DND-41 (cell line): ENCODE data around the gene SCUBE1.

Experiments used
- ATAC-seq: fragments of 200-7000 bp; cut with Tn5 transposase; 3 replicates; pipeline ENCODE4 v1.9.1; 2021; ENCODE audit warnings: low read depth; ENCODE audit not compliant: insufficient read depth
- DNase-seq: peaks from one replicate; pipeline ENCODE4 v3.0.0-alpha.2; 2020
- H2AFZ ChIP-seq: 2 replicates; pipeline ENCODE4 v1.6.0; 2012; ENCODE audit warnings: low read depth, low read length
- H3K27ac ChIP-seq: 2 replicates; pipeline ENCODE4 v1.5.1; 2012; ENCODE audit warnings: low read length, inconsistent platforms
- H3K27me3 ChIP-seq: fragments of 200-600 bp; sonication (generic); 2 replicates; pipeline ENCODE4 v1.6.0; 2012; ENCODE audit warnings: low read length, mild to moderate bottlenecking, inconsistent platforms; ENCODE audit not compliant: insufficient read depth, poor library complexity
- H3K36me3 ChIP-seq: 2 replicates; pipeline ENCODE4 v1.5.1; 2012; ENCODE audit warnings: low read length, inconsistent platforms; ENCODE audit not compliant: insufficient read depth
- H3K4me1 ChIP-seq: 2 replicates; pipeline ENCODE4 v1.5.1; 2012; ENCODE audit warnings: mild to moderate bottlenecking, low read length; ENCODE audit not compliant: insufficient read depth
- H3K4me2 ChIP-seq: 2 replicates; pipeline ENCODE4 v1.6.0; 2012; ENCODE audit warnings: mild to moderate bottlenecking, moderate library complexity, low read length, inconsistent platforms; ENCODE audit not compliant: insufficient read depth
- H3K4me3 ChIP-seq, 2 experiments: fragments of 200-600 bp in 1 of 2; shearing (Covaris generic) in 1 of 2; 2 replicates each; pipeline ENCODE4 v1.5.1; 2012 to 2016; ENCODE audit warnings: inconsistent platforms in 2 of 2, low read length in 2 of 2, mild to moderate bottlenecking in 2 of 2, low read depth in 1 of 2, moderate library complexity in 1 of 2
- H3K79me2 ChIP-seq: 2 replicates; pipeline ENCODE4 v1.6.0; 2012; ENCODE audit warnings: low read length, inconsistent platforms; ENCODE audit not compliant: insufficient read depth
- H3K9ac ChIP-seq: 2 replicates; pipeline ENCODE4 v1.6.0; 2012; ENCODE audit warnings: low read depth, mild to moderate bottlenecking, inconsistent platforms, low read length, moderate library complexity
- H3K9me3 ChIP-seq: 2 replicates; pipeline ENCODE4 v1.5.1; 2012; ENCODE audit warnings: low read length, moderate library complexity, mild to moderate bottlenecking, inconsistent platforms; ENCODE audit not compliant: insufficient read depth, severe bottlenecking
- H4K20me1 ChIP-seq: 2 replicates; pipeline ENCODE4 v1.6.0; 2012; ENCODE audit warnings: low read length; ENCODE audit not compliant: insufficient read depth
- CTCF ChIP-seq: IDR thresholded peaks from 2 replicates; pipeline ENCODE4 v1.5.1; 2012; ENCODE audit warnings: borderline replicate concordance, low read length, moderate library complexity, mild to moderate bottlenecking; ENCODE audit not compliant: poor library complexity, severe bottlenecking; ENCODE audit errors: extremely low read depth
- EZH2 ChIP-seq: IDR thresholded peaks from 3 replicates; pipeline ENCODE4 v1.6.1; 2012; ENCODE audit warnings: borderline replicate concordance, low read depth, mild to moderate bottlenecking, moderate library complexity, low read length, inconsistent platforms; ENCODE audit not compliant: severe bottlenecking

Gene SCUBE1

GRCh38 chr22:43292630-43293018, 50.5 kb downstream of the SCUBE1 start:
- no peaks in the 10 kb centered on the region for H3K79me2 ChIP-seq
- H3K9ac ChIP-seq = no peak overlapping the region
- no peaks in the 10 kb centered on the region for H3K36me3 ChIP-seq
- H3K27ac ChIP-seq = no peak overlapping the region
- no peaks in the 10 kb centered on the region for H3K27me3 ChIP-seq
- no peaks in the 10 kb centered on the region for H3K9me3 ChIP-seq
- DNase-seq = no peak
- no peak overlapping the region for H3K4me3 ChIP-seq
- no peak overlapping the region for H3K4me2 ChIP-seq
- H4K20me1 ChIP-seq = peaks cover 5% of the 10 kb centered on the region; the same call in 1 of the 2 replicates
- no peak for TF ChIP-seq EZH2
- TF ChIP-seq CTCF = no peak
- no peaks in the 10 kb centered on the region for H3K4me1 ChIP-seq
- no peak for ATAC-seq
- H2AFZ ChIP-seq = no peak overlapping the region

DNA sequence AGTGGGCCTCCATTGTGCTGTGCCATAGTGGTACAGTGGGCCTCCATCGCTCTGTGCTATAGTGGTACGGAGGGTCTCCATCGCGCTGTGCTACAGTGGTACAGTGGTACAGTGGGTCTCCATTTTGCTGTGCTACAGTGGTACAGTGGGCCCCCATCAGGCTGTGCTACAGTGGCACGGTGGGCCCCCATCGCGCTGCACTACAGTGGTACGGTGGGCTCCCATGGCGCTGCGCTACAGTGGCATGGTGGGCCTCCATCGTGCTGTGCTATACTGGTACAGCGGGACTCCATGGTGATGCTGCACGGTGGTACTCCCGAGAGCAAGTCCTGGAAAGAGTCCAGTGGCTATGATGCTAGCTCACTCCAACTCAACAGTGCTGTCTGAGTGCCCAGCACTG, 51.8 kb downstream of the SCUBE1 start:
- no peak overlapping the region for H2AFZ ChIP-seq
- no peaks in the 10 kb centered on the region for H3K27me3 ChIP-seq
- H3K79me2 ChIP-seq = no peaks in the 10 kb centered on the region
- H3K27ac ChIP-seq = no peak overlapping the region
- H4K20me1 ChIP-seq = peaks cover 5% of the 10 kb centered on the region; the same call in 1 of the 2 replicates
- H3K4me3 ChIP-seq = no peak overlapping the region
- H3K4me2 ChIP-seq = no peak overlapping the region
- TF ChIP-seq CTCF = no peak
- no peak for TF ChIP-seq EZH2
- H3K9me3 ChIP-seq = no peaks in the 10 kb centered on the region
- no peaks in the 10 kb centered on the region for H3K4me1 ChIP-seq
- H3K9ac ChIP-seq = no peak overlapping the region
- no peak for DNase-seq
- no peaks in the 10 kb centered on the region for H3K36me3 ChIP-seq
- no peak for ATAC-seq

DNA sequence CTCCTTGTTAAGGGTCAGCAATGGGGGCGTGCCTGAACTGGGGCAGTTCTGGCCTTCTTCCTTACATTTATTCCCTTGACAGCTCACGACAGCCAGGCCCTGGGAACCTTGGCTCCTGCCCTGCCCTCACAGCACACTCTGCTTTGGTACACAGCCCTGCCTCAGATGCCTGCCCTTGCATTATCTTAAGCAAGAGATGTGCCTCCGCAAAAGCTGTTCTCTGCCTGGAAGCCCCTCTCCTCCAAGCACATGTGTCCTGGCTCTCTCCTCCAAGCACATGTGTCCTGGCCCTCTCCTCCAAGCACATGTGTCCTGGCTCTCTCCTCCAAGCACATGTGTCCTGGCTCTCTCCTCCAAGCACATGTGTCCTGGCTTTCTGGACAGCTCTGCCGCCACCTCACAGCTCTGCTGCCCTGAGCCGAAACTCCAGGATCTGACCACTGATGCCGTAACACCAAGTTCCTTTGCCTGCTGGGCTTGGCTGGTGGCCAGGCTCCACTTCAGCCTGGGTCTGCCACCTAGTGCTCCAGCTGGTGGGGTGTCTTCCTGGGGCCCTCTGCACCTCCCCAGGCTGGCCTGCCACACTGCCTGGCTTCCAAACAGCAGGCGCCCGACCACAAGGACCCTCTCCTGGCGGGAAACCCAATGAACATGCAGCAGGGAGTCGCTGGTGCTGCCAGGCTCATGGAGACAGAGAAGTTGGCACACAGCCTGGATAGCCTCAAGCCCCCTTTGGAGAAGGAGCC, 53.0 kb downstream of the SCUBE1 start:
- ATAC-seq (no peak), DNase-seq (no peak)
- Histone ChIP-seq H3K27ac (no peak overlapping the region), H3K4me3 (no peak overlapping the region), H2AFZ (no peak overlapping the region), H3K4me2 (no peak overlapping the region), H3K9ac (no peak overlapping the region), H3K4me1 (no peaks in the 10 kb centered on the region), H3K27me3 (no peaks in the 10 kb centered on the region), H3K79me2 (no peaks in the 10 kb centered on the region), H4K20me1 (0 out of 2 replicates have a peak, but pooled peaks cover 5% of the 10 kb centered on the region), H3K9me3 (no peaks in the 10 kb centered on the region), H3K36me3 (no peaks in the 10 kb centered on the region)
- no peak for TF ChIP-seq CTCF
- no peak for TF ChIP-seq EZH2
